ELR (cell line): Measurements from ENCODE around the gene RAB1A.

Experiments used
- DNase-seq: peaks from one replicate; pipeline ENCODE4 v3.0.0-alpha.2; 2015; ENCODE audit warnings: low read depth

The RAB1A gene

DNA sequence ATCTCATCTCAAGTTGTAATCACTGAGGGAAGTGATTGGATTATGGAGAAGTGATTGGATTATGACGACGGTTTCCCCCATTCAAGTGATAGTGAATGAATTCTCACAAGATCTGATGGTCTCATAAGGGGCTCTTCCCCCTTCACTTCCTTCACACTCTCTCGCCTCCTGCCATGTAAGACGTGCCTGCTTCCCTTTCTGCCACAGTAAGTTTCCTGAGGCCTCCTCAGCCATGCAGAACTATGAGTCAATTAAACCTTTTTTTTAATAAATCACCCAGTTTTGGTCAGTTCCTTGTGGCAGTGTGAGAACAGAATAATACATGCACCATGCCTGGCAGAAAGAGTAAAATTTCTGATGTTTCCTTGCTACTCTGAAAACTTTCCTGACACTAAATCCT lies 37.1 kb downstream of the RAB1A start:
- no peak for DNase-seq

DNA sequence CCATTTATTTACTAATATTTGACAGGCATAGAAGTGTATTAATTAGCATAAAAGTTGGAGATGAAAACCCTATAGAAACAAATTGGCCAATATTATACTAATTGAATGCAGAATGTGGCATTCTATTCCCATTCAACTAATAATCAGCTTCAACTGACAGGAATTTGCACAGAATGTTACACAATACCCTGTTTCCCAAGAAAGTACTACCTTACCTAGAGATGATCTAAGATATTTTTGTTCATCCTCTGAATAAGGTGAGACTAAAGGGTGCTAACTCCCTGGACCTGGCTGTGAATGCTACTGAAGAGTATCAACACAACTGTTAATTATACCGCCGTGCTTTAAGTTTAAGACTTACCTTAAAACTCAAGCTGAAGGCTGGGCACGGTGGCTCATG lies 44.8 kb downstream of the RAB1A start:
- no peak for DNase-seq

DNA sequence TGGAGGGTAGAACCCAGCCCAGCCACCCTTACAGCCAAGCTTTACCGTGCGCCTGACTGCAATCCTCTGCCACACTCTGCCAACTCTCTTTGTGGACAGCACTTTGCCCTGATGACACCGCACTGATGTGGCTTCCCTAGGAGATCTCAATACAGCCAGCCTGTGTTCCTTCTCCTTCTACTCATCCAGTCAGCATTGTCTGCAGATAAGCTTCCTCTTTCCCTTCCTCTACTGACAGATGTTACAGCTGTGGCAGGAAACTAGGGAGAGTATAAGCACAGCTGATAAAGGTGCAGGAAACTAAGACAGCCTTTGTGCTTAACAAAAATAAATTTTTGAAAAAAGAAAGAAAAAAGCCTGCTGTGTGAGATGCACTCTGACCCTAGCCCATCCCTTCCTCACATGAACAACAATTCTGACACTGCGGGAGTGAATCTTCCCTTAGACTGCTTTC lies 48.6 kb downstream of the RAB1A start:
- DNase-seq, result no peak

DNA sequence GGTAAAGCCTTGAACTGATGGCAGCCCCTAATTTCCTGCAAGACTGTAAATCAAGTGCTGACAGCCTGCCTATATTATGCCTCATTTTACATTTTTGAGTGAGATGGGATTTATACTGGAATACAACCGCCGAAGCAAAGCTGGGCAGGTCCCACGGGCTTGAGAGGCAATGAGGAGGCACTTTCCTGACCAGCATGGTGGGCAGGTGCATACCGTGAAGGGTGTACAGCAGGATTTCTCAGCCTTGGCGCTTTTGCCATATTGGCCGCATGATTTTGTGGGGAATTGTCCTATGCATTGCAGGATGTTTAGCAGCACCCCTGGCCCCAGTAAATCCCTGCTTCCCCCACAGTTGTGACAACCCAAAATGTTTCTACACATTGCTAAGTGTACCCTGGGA lies 50.9 kb downstream of the RAB1A start:
- no peak for DNase-seq

DNA sequence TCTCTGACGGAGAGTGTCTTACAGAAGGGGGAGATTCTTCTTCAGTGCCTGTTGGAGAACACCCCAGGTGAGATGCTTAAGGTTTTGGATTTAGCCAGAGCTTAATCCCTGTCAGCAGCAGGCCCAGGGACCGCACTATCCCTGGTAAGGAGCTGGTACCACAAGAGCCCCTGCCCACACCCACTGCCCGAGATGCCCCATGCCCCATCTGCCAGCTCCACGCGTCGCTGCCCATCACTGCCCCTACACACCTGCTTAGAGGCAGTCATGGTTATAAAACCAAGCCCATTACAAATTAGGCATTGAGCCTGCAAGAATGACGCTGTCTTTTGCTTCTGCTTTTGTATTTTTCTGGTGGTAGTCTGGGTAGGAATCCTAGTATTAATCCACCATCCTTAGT lies 52.0 kb downstream of the RAB1A start:
- no peak for DNase-seq

DNA sequence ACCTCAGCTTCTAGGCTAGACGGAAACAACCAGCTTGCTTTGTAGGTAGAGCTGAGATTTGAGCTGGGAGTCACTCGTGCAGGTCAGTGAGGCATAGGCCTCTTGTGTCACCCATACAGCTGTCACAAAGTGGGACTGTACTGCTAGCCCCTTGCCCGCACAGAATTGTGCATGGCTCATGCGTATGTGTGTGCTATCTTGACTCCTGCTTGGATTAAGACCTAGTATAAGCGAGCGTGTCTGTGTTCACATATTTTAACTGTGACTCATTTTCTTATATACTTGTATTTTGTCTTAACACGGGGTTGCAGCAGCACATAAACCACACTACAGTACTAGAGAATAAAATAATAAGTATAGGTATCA lies 53.6 kb downstream of the RAB1A start:
- DNase-seq, result peak; percentile 81

DNA sequence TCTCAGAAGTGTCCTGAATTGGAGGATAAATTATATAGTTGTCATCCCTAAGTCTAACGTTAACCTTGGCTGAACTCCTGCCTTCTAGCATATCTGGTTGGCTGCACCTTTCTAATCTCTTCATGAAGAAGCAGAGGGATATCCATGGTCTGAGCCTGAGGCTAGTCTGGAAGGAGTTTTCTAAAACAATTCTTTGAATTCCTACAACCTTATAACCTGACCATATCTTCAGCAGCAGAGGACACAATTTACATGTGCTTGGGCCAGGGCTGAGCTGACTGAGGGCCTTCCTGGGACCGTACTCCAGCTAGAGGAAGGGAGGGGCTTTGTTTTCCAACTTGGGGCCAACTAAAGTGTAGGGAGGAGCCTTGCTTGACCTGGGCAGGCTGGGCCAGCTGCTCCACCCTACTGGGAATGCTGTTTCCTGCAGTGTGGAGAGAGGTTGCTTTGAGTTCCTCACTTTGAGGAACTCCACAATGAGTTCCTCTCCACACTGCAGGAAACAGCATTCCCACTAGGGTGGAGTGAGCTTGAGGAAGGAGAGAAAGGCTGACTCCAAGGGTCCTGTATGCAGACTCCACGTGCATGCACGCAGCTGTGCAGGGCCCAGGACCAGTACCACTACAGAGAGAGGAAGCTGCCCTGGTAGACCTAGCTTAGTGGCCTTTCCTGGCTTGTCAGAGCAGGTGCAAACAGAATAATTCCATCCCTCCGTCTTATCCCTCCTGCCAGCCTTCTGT lies 54.1 kb downstream of the RAB1A start:
- no peak for DNase-seq

DNA sequence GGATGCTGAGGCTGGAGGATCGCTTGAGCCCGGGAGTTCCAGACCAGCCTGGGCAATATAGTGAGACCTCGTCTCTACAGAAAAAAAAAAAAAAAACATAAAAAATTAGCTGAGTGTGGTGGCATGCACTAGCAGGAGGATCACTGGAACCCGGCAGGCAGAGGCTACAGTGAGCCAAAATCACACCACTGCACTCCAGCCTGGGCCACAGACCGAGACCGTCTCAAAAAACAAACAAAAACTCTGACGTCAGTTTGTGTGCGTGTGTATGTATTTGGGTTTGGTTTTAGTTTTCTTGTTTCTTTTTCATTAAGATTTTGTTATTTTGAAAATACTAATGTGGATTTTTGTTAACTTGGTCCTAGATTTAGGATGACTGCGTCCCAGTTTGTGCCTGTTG lies 54.7 kb downstream of the RAB1A start:
- no peak for DNase-seq

DNA sequence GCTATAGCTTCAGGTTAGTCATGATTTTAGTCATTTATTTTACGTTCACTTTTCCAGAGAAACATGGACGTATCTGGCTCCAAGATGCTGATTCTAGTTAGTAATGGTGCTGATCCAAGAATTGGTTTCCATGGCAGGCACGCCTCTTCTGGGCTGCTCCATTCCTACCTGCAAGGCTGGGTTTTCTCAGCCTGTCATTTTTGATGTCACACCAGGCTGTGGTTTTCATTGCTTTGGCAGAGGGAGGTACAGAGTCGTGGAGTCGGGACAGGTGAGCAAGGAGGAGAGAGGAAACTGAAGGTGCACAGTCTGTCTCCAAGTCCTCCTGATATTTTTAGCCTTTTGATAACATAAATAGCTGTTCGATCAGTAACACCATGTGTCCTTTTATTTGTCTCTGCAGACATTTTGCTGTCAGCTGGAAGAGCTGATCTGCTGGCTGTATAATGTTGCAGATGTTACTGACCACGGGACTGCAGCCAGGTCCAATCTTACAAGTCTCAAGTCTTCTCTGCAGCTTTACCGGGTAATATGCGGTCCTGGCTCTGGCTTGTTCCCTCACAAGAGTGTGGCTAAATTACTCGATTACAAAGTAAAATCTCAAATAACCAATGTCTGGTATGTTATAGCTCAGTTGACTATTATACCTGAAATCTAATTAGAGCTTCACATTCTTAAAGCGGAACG lies 55.9 kb downstream of the RAB1A start:
- DNase-seq, result no peak

DNA sequence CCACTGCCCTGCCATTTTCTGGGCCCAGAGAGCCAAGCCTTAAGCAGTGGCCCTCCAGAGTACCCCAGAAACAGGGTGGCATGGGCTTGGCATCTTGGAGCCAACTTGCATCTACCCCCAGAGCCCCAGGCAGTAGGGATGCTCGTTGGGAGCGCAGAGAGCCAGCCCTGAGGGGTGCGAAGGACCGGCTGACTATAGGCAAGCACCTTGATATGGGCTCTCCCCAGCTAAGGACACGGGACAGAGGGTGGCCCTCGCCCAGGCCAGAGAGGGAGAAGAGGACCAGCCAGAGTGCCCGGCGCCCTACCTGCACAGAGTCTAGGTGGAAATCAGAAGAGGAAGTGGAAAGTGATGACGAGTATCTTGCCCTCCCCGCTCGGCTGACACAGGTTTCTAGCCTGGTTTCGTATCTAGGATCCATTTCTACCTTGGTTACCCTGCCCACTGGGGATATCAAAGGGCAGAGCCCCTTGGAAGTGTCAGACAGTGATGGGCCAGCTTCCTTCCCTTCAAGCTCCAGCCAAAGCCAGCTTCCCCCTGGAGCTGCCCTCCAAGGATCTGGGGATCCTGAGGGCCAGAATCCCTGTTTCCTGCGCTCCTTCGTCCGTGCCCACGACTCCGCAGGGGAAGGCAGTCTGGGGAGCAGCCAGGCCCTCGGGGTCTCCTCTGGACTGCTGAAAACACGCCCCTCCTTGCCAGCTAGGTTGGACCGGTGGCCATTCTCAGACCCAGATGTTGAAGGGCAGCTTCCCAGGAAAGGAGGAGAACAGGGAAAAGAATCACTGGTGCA lies 57.5 kb downstream of the RAB1A start:
- no peak for DNase-seq

DNA sequence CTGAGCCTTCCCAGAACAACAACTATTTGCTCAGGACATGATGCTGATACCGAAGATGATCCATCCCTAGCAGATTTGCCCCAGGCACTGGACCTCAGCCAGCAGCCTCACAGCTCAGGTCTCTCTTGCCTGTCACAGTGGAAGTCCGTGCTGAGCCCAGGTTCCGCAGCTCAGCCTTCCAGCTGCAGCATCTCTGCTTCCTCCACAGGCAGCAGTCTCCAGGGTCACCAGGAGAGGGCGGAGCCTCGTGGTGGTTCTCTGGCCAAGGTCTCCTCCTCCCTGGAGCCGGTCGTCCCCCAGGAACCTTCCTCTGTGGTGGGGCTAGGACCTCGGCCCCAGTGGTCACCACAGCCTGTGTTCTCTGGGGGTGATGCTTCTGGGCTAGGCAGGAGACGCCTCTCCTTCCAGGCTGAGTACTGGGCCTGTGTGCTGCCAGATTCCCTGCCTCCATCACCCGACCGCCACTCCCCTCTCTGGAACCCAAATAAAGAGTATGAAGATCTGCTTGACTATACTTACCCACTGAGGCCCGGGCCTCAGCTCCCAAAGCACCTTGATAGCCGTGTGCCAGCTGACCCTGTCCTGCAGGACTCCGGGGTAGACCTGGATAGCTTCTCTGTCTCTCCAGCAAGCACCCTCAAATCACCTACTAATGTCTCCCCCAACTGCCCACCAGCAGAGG lies 58.3 kb downstream of the RAB1A start:
- peak; percentile 62 for DNase-seq

DNA sequence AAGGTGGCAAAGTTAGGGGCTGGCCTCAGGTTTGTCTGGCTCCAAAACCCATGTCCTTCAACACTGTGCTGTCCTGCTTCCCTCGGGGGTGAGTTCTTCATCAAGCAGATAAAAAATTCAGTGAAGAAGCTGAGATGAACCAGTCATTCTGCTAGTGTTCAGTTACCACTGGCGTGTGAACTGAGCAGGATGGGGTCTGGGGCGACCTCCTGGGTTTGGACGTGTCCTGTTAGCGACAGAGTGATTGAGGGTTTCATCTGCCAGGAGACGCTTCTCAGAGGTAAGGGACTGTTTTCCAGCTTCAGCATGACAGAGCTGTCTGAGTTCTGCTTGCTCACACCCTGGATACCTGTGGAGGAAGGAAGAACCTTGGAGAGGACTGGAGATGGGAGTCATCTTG lies 59.0 kb downstream of the RAB1A start:
- DNase-seq, result no peak

DNA sequence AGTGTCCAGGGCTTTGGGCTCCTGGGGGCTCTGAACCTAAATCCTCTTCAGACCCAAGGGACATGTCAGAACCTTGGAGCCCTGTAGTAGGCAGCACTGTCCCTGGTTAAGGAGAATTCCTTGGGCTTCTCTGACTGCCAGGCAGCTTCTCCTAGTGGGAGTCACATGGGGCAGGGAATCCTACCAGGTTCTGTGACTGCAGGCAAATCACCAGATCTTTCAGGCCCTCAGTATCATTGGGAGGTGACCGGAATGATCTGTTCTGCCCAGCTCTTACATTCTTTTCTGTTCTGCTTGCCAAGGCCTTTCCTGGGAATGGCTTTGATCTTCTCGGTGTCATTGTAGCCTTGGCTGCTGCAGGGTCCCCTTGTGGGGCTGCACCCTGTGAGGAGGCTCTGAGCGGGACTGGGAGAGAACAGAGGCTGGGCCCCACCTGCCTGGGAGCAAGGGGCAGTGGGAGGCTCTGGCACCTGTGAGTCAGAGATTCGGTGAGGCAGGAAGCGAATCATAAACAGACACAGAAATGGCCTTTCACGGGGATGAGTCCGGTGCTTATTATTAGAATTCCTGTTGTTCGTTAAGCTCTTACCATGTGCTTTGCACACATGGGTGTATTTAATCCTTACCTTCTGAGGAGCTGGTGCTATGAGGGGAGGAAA lies 59.6 kb downstream of the RAB1A start:
- peak; percentile 80 for DNase-seq

DNA sequence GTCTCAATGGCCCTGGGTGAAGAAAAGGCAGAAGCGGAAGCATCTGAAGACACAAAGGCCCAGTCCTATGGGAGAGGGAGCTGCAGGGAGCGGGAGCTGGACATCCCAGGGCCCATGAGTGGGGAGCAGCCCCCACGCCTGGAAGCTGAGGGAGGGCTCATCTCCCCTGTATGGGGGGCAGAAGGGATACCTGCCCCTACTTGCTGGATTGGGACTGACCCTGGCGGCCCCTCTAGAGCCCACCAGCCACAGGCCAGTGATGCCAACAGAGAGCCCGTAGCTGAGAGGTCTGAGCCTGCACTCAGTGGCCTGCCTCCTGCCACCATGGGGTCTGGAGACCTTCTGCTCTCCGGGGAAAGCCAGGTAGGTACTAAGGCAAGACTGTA lies 60.5 kb downstream of the RAB1A start:
- no peak for DNase-seq

DNA sequence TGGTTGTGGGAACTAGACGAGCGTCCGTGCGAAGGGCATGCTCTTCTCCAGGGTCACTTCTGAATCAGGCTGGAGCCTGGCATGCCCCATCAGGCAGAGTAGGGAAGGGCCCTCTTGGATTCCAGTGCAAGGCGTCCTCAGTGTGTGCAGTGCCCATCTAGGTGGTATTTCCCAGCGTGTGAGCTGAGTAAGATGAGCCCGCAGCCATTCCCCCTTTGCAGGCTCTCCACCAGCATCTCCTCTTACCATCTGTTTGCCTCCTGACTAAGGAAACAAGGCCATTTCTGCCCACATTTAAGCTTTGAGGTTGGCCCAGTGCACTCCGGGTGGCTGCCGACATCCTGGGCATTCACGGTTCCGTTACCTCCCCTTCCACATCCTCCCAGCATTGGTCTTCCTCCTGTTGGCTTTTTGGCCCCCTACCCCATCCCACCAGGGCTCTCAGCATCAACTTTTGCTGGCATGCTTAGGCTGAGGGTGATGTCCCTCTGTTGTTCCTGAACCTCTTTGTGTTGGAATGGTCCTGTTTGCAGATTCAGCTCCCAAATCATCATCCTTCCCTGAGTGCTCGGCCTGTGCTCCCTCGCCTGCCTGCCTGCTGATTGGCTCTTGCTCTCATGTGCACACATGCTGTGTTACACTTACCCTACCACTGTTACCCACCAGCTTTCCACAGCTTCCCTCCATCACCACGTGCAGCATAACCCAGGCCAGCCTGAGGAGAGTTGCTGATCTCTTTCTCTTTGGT lies 61.9 kb downstream of the RAB1A start:
- no peak for DNase-seq

DNA sequence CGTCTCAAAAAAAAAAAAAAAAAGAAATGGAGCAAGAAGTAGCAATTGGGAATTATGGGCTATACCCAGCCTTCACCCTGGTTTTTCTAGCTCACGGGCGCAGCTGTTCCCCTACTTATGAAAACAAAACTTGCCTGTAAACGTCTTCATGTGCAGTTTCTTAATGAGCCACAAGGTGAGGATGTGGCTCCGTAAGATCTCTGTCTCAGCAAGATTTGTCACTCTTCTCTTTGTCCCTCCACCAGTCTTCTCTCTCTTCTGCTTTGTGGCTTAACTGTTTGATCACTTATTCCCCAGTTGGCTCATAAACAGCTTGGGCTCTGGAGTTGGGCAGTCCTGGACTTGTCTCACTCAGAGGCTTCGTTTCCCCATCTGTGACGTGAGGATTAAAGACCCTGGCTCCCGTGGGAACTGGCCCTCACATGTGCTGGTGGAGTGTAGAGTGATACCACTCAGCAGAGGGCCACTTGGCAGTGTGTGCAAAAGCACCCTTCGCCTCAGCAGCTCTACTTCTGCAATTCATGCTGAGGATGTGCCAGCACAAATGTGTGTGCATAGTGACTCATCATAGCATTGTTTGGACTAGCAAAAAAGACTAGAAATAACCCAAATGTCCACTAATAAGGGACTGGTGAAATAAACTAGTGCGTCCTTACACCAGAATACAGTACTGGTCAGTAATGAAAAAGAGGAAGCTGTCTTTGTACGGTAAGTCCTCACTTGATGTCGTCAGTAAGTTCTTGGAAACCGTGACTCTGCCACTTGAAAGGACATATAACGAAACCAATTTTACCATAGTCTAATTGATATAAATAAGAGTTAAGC lies 65.0 kb downstream of the RAB1A start:
- DNase-seq, result peak; percentile 86

DNA sequence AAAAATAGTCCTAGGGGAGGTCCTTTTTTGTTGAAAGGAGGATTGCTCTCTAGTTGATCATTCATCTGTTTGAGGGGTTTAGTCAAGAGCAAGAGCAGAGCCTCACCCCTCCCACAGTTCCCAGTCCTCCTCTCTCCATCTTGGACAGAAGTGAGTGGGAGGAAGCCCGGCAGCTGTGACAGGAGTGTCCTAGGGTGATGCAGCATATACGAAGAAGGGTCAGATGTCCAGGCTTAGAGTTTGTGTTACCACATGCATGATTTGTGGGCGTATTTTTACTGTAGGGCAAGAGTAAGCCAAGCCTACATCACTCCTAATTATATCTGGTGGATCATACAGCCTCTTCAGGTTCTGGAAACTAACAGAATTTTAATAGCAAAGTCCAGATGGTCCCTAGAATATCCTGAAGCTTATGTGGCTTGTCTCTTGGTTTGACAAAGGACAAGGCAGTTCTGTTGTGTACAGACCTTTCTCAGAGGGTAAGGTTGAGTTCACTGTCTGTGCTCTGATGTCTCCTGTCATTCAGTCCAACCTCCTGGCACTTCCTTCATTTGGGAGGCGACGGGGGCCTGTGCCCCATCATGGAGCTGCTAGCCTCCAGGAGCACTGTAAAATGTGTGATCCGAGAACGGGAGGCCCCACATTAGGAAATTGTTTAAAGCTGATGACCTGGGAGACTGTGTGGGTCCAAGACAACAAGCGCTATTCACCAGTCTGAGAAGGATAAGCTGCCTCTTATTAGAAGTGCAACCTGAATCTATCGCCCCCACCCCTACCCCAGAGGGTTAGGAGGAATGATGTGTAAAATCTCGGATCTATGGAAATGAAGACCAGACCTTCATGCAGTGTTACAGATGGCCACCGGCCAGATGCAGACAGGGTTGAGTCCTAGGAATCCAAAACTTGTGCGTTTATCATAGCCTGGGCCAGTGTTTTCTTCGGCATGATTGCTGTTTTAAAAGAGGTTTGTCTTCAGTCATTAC lies 66.8 kb downstream of the RAB1A start:
- DNase-seq, result no peak

DNA sequence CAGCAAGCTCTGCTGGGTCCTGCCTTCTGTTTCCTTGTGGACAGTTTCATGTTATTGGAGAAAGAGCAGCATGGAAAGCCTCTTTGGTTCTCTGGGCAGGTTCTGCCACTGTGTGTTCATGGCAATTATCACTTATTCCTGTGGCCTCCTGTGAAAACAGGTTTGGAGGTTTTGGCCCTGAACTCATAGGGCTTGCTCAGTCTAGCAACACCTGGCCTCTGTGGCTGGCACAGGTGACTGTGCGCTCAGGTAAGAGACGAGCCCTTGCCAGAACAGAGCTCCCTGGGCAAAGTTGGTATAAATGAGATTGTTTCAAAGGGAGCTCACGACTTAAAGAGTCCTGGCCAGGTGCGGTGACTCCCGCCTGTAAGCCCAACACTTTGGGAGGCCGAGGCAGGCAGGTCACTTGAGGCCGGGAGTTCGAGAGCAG lies 68.0 kb downstream of the RAB1A start:
- DNase-seq, result no peak
